HepG2 (cell line): ENCODE data around the gene RNASE12. TPM values are rescaled to one million over a fixed set of nuclear protein-coding genes. Genes with fewer than 3 reads are reported as not detected.

ENCODE experiments used
- KLF12 ChIP-seq: sonication (generic); formaldehyde crosslinking; IDR thresholded peaks from 2 replicates; pipeline ENCODE4 v1.4.0; 2020; ENCODE audit warnings: missing genetic modification reagents, borderline replicate concordance
- KLF15 ChIP-seq: sonication (generic); formaldehyde crosslinking; IDR thresholded peaks from 2 replicates; pipeline ENCODE4 v1.8.1; 2023; ENCODE audit warnings: borderline replicate concordance, mild to moderate bottlenecking, inconsistent platforms, missing genetic modification reagents, mixed read lengths
- LCORL ChIP-seq, 2 experiments: fragments of 450-650 bp in 1 of 2; sonication (generic) in 1 of 2; formaldehyde crosslinking in 1 of 2; IDR thresholded peaks; 2 replicates each; pipeline versions ENCODE4 v1.5.0 to v1.6.1; 2017 to 2020; ENCODE audit warnings: antibody characterized with exemption in 1 of 2, missing genetic modification reagents in 1 of 2
- NFIC ChIP-seq: IDR thresholded peaks from 2 replicates; pipeline ENCODE4 v1.6.1; 2012; ENCODE audit warnings: mild to moderate bottlenecking, low read length, inconsistent platforms
- ZBTB21 ChIP-seq: sonication (generic); formaldehyde crosslinking; IDR thresholded peaks from 2 replicates; pipeline ENCODE4 v1.4.0; 2020; ENCODE audit warnings: missing genetic modification reagents
- ZNF234 ChIP-seq: sonication (generic); formaldehyde crosslinking; conservative IDR thresholded peaks from 2 replicates; pipeline ENCODE4 v1.5.1; 2020; ENCODE audit warnings: mild to moderate bottlenecking, missing genetic modification reagents
- ZNF383 ChIP-seq: sonication (generic); formaldehyde crosslinking; IDR thresholded peaks from 2 replicates; pipeline ENCODE4 v1.4.0; 2020; ENCODE audit warnings: missing genetic modification reagents, mild to moderate bottlenecking, borderline replicate concordance
- ZNF496 ChIP-seq: sonication (generic); formaldehyde crosslinking; IDR thresholded peaks from 2 replicates; pipeline ENCODE4 v1.8.1; 2023; ENCODE audit warnings: mild to moderate bottlenecking, moderate library complexity, missing genetic modification reagents; ENCODE audit not compliant: insufficient replicate concordance
- ZNF878 ChIP-seq: sonication (generic); formaldehyde crosslinking; IDR thresholded peaks from 2 replicates; pipeline ENCODE4 v1.8.1; 2023; ENCODE audit warnings: mild to moderate bottlenecking, missing genetic modification reagents, moderate library complexity
- polyA plus RNA-seq, 8 experiments: library from polyadenylated mRNA; depleted of rRNA in 3 of 8; stranded (reverse) in 7 of 8; unstranded in 1 of 8; fragments of >200 nt; fragmentation: Illumina TruSeq in 4 of 8; extraction: Trizol in 4 of 8; gene quantifications; 2 replicates each; pipeline versions ENCODE4 v1.2.1 to v1.2.3, GENCODE V29; 2011 to 2016; ENCODE audit warnings: low read depth in 4 of 8, missing spikeins in 1 of 8, mixed read lengths in 1 of 8; ENCODE audit not compliant: insufficient read depth in 1 of 8
- total RNA-seq, 5 experiments: library from RNA; depleted of rRNA; stranded (reverse); fragments of >200 nt; fragmentation: Illumina TruSeq; extraction: Trizol; gene quantifications; 2 replicates each; pipeline ENCODE4 v1.2.3, GENCODE V29; 2016; ENCODE audit warnings: low read depth in 1 of 5
- TF ChIP-seq, protein P1 (sequence below): sonication (generic); formaldehyde crosslinking; IDR thresholded peaks from 2 replicates; pipeline ENCODE4 v1.8.0; 2022; ENCODE audit warnings: missing genetic modification reagents, mild to moderate bottlenecking, inconsistent platforms, borderline replicate concordance
- TF ChIP-seq, protein P2 (sequence below): IDR thresholded peaks from 2 replicates; pipeline ENCODE4 v1.6.1; 2012; ENCODE audit warnings: inconsistent platforms
- TF ChIP-seq, protein P3 (sequence below): sonication (generic); formaldehyde crosslinking; IDR thresholded peaks from 2 replicates; pipeline ENCODE4 v1.5.0; 2020; ENCODE audit warnings: missing genetic modification reagents
- TF ChIP-seq, protein P4 (sequence below): sonication (generic); formaldehyde crosslinking; conservative IDR thresholded peaks from 2 replicates; pipeline ENCODE4 v1.8.0; 2022; ENCODE audit warnings: missing genetic modification reagents
- TF ChIP-seq, protein P5 (sequence below): sonication (generic); formaldehyde crosslinking; IDR thresholded peaks from 2 replicates; pipeline ENCODE4 v1.8.1; 2022; ENCODE audit warnings: low read depth, mild to moderate bottlenecking, missing genetic modification reagents
- TF ChIP-seq, protein P6 (sequence below): sonication (generic); formaldehyde crosslinking; conservative IDR thresholded peaks from 2 replicates; pipeline ENCODE4 v1.4.0; 2020; ENCODE audit warnings: missing genetic modification reagents
- TF ChIP-seq, protein P7 (sequence below): sonication (generic); formaldehyde crosslinking; IDR thresholded peaks from 2 replicates; pipeline ENCODE4 v1.8.1; 2023; ENCODE audit warnings: mild to moderate bottlenecking, inconsistent platforms, moderate library complexity, missing genetic modification reagents, borderline replicate concordance

Gene RNASE12
- total and polyA plus RNA-seq, 2 of the 13 experiments (the other 11 are each of a cell fraction or from before 2014, with no cell fraction given) = not detected

DNA sequence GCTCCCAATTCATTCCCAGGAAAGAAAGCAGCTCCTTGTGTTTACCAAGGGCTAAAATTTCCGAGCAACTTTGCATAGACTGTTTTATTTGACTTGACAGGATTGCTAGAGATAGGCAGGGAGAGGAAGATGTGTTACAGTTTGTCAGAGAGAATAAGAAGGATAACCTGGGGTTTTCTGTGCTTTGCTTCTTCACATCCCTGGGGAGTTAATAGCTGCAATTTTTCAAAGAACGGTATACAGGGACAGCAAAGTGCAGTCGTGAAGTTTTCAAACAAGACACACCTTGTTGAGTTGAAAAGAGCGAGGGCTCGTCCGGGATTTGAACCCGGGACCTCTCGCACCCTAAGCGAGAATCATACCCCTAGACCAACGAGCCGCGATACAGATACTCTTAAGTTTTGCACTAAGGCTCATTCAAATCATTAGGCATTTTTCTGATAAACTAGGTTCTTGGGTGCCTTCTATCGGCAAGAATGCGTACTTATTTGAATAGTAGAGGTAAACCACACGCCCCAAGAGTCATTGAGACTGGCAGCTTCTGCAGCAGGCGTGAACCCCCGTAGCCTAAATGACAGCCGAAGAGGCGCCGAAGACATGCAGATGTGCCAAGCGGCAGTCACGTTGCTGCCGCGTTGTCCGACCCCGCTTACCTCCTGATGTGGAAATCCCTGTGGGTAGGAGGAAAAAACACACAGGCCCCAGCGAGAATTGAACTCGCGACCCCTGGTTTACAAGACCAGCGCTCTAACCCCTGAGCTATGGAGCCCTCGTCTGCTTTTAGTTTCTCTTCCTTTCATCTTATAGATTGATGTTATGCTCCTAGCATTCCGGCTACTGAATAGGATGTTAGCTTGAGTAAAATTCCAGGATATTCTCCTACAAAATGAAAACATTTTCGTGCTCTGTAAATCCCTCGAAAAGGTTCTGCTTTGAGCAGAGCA lies 22.2 kb upstream of the RNASE12 start (continued):
- TF ChIP-seq, protein P1, sequence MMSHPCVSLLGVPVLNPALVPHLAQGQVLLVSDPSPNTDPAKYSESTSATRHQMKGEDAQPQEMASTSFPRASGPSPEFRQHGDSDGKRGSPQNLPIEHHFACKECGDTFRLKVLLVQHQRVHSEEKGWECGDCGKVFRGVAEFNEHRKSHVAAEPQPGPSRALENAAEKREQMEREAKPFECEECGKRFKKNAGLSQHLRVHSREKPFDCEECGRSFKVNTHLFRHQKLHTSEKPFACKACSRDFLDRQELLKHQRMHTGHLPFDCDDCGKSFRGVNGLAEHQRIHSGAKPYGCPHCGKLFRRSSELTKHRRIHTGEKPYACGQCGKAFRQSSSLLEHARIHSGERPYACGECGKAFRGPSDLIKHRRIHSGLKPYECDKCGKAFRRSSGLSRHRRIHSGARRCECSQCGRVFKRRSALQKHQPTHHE (CRISPR knock-in tag) = peak; percentile 76; the same call in 1 of the 2 replicates
- TF ChIP-seq ZNF234 (CRISPR knock-in tag) (peak; percentile 75; the same call in 1 of the 2 replicates), KLF15 (CRISPR knock-in tag) (no peak; the same call in 1 of the 2 replicates), ZBTB21 (peak; percentile 15; the same call in 1 of the 2 replicates), ZNF496 (CRISPR knock-in tag) (no peak), NFIC (peak; percentile 93), KLF12 (CRISPR knock-in tag) (peak; percentile 80; the same call in 1 of the 2 replicates), ZNF878 (CRISPR knock-in tag) (peak; percentile 90), ZNF383 (CRISPR knock-in tag) (no peak), LCORL (IDR thresholded peaks at IDR 0.05) (no peak), LCORL (CRISPR knock-in tag; IDR thresholded peaks at IDR 0.05) (peak; percentile 90)
- TF ChIP-seq, protein P2, sequence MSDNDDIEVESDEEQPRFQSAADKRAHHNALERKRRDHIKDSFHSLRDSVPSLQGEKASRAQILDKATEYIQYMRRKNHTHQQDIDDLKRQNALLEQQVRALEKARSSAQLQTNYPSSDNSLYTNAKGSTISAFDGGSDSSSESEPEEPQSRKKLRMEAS = peak; percentile 86
- TF ChIP-seq, protein P3, sequence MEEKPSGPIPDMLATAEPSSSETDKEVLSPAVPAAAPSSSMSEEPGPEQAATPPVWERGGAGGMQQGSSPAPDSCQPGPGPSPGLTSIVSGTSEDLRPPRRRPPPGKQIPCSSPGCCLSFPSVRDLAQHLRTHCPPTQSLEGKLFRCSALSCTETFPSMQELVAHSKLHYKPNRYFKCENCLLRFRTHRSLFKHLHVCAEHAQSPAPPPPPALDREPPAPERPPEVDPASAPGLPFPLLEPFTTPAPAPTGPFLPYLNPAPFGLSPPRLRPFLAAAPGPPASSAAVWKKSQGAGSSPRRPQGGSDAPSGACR (CRISPR knock-in tag) = 0 out of 2 replicates have a peak, but pooled peaks have one; percentile 56
- TF ChIP-seq, protein P4, sequence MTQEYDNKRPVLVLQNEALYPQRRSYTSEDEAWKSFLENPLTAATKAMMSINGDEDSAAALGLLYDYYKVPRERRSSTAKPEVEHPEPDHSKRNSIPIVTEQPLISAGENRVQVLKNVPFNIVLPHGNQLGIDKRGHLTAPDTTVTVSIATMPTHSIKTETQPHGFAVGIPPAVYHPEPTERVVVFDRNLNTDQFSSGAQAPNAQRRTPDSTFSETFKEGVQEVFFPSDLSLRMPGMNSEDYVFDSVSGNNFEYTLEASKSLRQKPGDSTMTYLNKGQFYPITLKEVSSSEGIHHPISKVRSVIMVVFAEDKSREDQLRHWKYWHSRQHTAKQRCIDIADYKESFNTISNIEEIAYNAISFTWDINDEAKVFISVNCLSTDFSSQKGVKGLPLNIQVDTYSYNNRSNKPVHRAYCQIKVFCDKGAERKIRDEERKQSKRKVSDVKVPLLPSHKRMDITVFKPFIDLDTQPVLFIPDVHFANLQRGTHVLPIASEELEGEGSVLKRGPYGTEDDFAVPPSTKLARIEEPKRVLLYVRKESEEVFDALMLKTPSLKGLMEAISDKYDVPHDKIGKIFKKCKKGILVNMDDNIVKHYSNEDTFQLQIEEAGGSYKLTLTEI (CRISPR knock-in tag) = no peak
- TF ChIP-seq, protein P5, sequence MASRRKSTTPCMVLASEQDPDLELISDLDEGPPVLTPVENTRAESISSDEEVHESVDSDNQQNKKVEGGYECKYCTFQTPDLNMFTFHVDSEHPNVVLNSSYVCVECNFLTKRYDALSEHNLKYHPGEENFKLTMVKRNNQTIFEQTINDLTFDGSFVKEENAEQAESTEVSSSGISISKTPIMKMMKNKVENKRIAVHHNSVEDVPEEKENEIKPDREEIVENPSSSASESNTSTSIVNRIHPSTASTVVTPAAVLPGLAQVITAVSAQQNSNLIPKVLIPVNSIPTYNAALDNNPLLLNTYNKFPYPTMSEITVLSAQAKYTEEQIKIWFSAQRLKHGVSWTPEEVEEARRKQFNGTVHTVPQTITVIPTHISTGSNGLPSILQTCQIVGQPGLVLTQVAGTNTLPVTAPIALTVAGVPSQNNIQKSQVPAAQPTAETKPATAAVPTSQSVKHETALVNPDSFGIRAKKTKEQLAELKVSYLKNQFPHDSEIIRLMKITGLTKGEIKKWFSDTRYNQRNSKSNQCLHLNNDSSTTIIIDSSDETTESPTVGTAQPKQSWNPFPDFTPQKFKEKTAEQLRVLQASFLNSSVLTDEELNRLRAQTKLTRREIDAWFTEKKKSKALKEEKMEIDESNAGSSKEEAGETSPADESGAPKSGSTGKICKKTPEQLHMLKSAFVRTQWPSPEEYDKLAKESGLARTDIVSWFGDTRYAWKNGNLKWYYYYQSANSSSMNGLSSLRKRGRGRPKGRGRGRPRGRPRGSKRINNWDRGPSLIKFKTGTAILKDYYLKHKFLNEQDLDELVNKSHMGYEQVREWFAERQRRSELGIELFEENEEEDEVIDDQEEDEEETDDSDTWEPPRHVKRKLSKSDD (CRISPR knock-in tag) = peak; percentile 39; the same call in 1 of the 2 replicates
- TF ChIP-seq, protein P6, sequence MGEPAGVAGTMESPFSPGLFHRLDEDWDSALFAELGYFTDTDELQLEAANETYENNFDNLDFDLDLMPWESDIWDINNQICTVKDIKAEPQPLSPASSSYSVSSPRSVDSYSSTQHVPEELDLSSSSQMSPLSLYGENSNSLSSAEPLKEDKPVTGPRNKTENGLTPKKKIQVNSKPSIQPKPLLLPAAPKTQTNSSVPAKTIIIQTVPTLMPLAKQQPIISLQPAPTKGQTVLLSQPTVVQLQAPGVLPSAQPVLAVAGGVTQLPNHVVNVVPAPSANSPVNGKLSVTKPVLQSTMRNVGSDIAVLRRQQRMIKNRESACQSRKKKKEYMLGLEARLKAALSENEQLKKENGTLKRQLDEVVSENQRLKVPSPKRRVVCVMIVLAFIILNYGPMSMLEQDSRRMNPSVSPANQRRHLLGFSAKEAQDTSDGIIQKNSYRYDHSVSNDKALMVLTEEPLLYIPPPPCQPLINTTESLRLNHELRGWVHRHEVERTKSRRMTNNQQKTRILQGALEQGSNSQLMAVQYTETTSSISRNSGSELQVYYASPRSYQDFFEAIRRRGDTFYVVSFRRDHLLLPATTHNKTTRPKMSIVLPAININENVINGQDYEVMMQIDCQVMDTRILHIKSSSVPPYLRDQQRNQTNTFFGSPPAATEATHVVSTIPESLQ (CRISPR knock-in tag) = no peak; the same call in 1 of the 2 replicates
- TF ChIP-seq, protein P7, sequence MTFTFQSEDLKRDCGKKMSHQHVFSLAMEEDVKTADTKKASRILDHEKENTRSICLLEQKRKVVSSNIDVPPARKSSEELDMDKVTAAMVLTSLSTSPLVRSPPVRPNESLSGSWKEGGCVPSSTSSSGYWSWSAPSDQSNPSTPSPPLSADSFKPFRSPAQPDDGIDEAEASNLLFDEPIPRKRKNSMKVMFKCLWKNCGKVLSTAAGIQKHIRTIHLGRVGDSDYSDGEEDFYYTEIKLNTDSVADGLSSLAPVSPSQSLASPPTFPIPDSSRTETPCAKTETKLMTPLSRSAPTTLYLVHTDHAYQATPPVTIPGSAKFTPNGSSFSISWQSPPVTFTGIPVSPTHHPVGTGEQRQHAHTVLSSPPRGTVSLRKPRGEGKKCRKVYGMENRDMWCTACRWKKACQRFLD = no peak
